Inflammatory macrophage (primary cell): ENCODE results near the gene C12orf43.

Experiments used
- DNase-seq, 2 donors: peaks; one replicate each; pipeline ENCODE4 v3.0.0-alpha.2; 2020 to 2022

C12orf43 gene

GRCh38 chr12:120999191-121000120 lies 16.8 kb downstream of the C12orf43 start:
- DNase-seq, result no peak

GRCh38 chr12:120998435-120998834 lies 17.9 kb downstream of the C12orf43 start:
- DNase-seq, result no peak

DNA sequence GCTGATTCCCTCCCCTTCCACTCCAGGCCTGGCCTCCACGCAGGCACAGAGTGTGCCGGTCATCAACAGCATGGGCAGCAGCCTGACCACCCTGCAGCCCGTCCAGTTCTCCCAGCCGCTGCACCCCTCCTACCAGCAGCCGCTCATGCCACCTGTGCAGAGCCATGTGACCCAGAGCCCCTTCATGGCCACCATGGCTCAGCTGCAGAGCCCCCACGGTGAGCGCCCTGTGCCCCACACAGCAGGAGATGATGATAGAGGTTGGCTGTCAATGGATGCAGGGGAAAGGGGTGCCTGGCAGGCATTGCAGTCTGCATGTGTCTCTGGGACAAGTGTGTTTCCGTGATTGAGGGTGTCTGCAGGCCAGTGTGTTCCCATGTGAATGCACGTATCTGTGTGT lies 18.8 kb downstream of the C12orf43 start:
- no peak for DNase-seq

- DNase-seq, result no peak
Measured at GRCh38 chr12:120996133-120996746, 20.0 kb downstream of the C12orf43 start.

DNA sequence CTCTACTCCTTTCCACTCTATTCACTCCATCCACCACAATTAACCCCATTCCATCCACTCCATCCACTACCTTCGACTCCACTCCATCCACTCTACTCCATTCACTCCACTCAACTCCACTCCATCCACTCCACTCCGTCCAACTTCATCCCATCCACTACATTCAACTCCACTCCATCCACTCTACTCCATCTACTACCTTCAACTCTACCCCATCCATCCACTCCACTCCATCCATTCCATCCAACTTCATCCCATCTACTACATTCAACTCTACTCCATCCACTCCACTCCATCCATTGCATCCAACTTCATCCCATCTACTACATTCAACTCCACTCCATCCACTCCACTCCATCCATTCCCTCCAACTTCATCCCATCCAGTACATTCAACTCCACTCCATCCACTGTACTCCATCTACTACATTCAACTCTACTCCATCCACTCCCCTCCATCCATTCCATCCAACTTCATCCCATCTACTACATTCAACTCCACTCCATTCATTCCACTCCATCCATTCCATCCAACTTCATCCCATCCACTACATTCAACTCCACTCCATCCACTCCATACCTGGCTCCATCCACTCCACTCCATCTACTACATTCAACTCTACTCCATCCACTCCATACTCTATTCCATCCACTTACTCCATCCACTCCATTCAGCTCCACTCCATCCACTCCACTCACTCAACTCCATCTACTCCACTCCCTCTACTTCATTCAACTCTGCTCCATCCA lies 21.5 kb downstream of the C12orf43 start:
- no peak for DNase-seq

- DNase-seq, result no peak
Measured at GRCh38 chr12:120994059-120994458, 22.2 kb downstream of the C12orf43 start.

DNA sequence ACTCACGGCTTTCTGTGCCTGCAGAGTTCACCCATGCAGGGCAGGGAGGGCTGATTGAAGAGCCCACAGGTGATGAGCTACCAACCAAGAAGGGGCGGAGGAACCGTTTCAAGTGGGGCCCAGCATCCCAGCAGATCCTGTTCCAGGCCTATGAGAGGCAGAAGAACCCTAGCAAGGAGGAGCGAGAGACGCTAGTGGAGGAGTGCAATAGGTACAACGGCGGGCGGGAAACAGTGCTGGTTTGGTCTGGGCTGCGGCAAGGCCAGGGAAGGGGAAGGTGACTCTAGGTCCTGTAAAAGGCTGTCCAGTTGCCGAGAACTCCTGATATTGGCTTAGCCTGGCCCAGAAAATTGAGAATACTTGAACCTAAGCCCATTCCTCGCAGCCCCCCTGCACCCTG lies 22.8 kb downstream of the C12orf43 start:
- no peak for DNase-seq

DNA sequence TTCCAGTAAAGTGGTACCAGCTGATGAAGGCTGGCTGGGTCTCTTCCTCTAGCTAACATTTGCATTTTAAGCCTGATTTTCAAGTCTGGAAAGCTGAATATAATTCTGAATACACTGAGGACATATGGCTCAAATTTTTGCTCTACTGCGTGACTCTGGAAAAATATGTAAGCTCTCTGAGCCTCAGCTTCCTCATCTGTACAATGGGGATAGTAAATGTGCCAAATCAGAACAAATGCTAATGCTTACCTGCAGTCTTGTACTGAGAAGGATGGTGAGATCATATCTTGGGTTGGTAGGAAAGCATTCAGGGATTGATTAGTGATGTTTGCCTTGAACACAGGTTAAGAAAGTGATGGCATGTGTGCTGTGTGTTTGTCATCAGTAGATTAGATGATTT lies 23.3 kb downstream of the C12orf43 start:
- no peak for DNase-seq

DNA sequence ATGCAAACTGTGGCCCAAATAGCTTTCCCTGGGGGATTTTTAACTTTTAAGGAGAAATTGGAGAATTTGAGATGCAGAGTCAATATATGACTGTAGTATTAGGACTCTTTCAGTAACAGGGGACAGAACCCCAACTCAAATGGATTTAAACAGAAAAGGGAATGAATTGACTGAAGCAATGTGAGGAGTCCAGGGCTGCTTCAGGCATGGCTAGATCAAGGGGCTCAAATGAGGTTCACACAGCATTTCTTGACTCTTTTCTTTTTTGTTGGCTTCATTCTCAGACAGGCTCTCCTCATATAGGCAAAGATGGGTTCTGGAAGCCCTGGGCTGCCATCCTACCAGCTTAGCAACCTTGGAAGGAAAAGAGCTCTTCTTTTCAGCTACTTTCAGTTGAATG lies 24.3 kb downstream of the C12orf43 start:
- no peak for DNase-seq

GRCh38 chr12:120990487-120991055 lies 25.7 kb downstream of the C12orf43 start:
- no peak for DNase-seq

GRCh38 chr12:120989687-120990086 lies 26.6 kb downstream of the C12orf43 start:
- no peak for DNase-seq

GRCh38 chr12:120988658-120989057 lies 27.6 kb downstream of the C12orf43 start:
- DNase-seq, result no peak

GRCh38 chr12:120988234-120988633 lies 28.1 kb downstream of the C12orf43 start:
- DNase-seq, result no peak

DNA sequence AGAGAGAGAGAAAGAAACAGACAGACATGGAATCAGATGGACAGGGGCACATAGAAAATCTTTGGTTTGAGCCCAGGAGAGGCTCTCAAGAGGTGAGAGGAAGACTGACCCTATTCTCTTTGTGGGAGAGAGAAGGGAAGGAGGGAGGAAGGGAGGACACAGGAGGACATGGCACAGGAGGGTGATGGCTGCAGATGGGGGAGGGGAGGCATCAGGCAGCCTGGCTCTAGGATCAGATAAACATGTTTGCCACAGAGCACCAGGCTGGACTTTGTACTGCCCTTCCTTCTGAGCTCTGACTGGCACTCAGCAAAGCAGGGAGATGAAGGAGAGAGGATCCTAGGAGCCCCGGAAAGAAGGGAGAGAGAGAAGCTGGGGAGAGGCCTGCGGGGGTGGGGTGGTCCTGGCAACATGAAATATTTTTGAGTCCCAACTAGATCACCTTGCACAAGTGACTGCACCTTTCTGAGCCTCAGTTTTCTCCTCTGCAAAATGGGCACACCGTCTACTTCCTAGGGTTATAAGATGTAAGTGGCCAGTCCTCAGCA lies 31.9 kb downstream of the C12orf43 start:
- no peak for DNase-seq

GRCh38 chr12:120983759-120984158 lies 32.5 kb downstream of the C12orf43 start:
- DNase-seq, result no peak

DNA sequence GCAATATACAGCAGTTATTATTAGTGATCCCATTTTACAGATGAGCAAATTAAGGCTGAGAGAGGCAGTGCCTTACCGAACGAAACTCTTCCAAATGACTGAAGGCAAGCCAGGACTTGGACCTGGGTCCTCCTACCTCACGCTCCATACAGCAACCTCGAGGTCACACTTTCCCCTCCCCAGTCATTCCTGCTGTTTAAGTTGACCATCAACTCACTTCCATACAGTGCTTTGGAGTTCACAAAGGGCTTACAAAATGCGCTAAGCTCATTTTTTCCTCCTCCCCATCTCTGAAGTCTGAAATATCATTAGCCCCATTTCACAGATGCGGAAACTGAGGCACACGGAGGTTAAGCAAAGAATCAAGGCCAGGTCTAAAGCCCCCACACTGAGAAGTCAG lies 33.6 kb downstream of the C12orf43 start:
- DNase-seq, result no peak

DNA sequence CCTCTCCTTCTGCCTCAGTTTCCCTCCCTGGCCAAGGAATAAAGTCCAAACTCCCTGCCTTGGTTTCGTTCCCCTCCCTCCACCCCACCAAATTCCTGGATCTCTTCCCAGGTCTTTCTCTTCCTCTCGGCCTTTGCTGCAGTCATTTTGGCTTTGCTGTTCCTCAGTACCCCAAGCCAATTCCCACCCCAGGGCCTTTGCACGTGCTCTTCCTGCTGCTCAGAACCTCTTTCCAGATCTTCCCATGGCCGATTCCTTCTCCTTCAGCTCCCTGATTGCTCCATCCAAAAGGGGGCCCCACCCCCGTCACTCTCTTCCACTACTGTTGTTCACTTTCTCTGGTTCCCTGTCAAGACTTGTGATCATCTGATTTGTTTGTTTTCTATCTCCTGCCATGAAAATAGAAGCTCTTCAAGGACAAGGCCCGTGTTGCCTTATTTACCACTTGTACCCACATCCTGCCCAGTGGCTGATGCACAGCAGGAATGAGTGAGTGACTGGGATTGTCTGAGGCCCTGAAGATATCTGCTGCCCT lies 34.8 kb downstream of the C12orf43 start:
- DNase-seq, result no peak

DNA sequence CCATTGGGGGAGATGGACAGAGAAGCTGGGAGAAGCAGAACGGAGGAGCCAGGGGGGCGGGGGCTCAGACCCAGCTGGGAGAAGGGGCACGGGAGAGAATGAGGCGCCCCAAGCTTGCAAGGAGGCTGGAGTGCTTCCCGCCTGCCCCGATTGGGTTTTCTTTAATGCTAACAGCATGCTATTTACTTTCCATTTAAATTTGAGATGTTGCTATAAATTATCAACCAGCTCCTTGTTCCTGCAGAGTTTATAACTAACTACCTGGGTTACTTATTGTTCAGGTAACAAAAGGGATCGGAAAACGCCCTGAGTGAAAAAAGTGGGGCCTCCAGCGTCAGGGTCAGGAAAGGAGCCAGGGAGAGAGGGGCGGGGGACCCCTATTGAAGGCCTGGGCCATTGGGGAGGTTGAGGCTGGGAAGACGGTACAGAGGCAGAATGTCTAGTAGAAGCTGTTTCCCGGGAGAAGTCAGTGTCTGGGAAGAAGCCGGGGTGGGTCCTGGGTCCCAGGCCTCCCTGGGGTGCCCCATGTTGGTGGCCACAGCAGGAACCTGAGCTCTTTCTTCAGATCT lies 35.4 kb downstream of the C12orf43 start:
- DNase-seq, result no peak

DNA sequence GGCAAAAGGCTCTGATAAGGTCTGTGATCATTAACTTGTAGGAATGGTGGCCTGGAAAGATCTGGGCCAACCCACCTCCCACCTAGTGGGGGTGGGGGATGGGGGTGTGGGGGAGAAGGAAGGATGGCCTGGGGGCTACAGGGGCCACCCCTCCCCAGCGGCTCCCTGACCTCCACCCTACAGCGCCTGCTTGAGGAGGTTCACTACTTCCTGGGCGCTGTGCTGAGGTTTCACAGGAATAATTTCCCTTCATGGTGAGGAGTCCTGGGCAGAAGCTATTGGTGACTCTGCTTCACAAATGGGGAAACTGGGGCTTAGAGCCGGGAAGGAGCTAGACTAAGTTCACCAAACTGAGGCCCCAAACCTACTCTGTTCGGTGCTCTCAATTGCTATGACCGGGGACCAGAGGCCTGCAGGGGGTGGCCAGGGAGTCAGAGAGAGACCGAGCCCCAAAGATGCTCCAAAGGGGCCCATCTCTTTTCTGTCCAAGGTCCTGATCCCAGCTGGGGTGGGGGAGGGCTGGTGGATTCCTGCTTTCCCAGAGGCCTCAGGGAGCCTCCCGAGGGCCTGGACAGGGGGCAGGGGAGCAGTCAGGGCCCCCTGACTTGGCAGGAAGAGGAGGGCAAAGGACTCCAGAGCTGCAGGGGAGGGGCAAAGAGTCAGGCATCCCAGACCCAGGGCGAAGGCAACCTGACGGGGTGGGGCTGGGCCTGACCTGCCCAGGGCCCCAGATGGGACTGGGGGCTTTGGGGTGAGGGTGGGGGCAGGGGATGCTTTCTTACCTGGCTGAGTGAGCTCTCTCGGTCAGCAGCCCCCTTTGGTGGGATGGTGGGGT lies 36.2 kb downstream of the C12orf43 start:
- DNase-seq, result no peak

DNA sequence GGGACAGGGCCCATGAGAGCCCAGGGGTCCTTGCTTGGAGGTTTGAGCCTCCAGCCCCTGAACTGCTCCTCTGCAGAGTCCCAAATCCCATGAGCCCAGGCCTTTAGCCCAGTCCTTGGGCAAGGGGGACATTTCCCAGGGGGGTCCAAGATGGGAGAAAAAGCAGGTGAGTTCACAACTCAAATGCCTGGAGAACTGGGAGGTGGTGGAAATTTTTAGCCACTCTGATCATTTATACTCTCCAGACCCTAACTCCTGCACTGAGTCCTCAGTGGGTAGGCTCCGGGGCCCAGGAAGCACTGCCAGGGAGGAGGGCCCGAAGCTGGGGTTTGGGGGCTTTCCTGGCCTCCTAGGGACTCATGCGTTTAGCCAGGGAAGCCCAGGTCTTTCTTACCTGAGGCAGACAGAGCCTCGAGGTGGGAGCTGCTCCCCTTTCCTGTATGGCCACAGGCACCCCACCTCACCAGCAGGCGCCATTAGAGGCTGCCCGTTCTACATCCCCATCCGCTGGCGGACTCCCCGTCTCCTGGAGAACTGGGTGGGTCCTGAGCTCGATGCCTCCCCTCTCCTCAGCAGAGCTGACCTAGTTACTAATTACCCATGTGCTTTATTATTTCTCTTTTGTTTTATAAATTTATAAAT lies 36.9 kb downstream of the C12orf43 start:
- DNase-seq, result no peak
